Keratinocyte (primary cell): ENCODE results near the gene EVL. TPM values are rescaled to one million over a fixed set of nuclear protein-coding genes. Genes with fewer than 3 reads are reported as not detected.

Experiments used
- DNase-seq: peaks from one replicate; pipeline ENCODE4 v3.0.0-alpha.2; 2011; ENCODE audit warnings: low read depth, missing footprints, low spot score
- FAIRE-seq: peaks from 2 replicates; lab custom pipeline; 2011; peaks lifted over from hg19 to GRCh38; lab: Jason Lieb, UNC
- H2AFZ ChIP-seq: 2 replicates; pipeline ENCODE4 v1.6.0; 2012; ENCODE audit warnings: low read length, control low read depth, inconsistent platforms; ENCODE audit not compliant: control insufficient read depth
- H3K27ac ChIP-seq: 2 replicates; pipeline ENCODE4 v1.5.1; 2011; ENCODE audit warnings: low read length; ENCODE audit not compliant: control insufficient read depth, insufficient read depth
- H3K27me3 ChIP-seq: 3 replicates; pipeline ENCODE4 v1.6.0; 2011; ENCODE audit warnings: low read length; ENCODE audit not compliant: control insufficient read depth, insufficient read depth; ENCODE audit errors: extremely low read depth
- H3K36me3 ChIP-seq, 2 experiments: 2 replicates in 1 of 2; 3 replicates in 1 of 2; pipeline ENCODE4 v1.5.1; 2011; ENCODE audit warnings: low read length in 2 of 2, mild to moderate bottlenecking in 1 of 2; ENCODE audit not compliant: control insufficient read depth in 2 of 2, insufficient read depth in 2 of 2; ENCODE audit errors: extremely low read depth in 1 of 2
- H3K4me1 ChIP-seq: 3 replicates; pipeline ENCODE4 v1.5.1; 2011; ENCODE audit warnings: low read length; ENCODE audit not compliant: control insufficient read depth, insufficient read depth; ENCODE audit errors: extremely low read depth
- H3K4me2 ChIP-seq: 3 replicates; pipeline ENCODE4 v1.6.0; 2011; ENCODE audit warnings: low read depth, low read length; ENCODE audit not compliant: control insufficient read depth, insufficient read depth; ENCODE audit errors: extremely low read depth
- H3K4me3 ChIP-seq, 3 experiments: fragments of 200-600 bp in 1 of 3; sonication (generic) in 1 of 3; 2 replicates in 2 of 3; 3 replicates in 1 of 3; pipeline ENCODE4 v1.5.1; 2011 to 2016; ENCODE audit warnings: low read length in 3 of 3, mild to moderate bottlenecking in 3 of 3, control low read depth in 2 of 3, inconsistent platforms in 1 of 3, low read depth in 1 of 3, mixed read lengths in 1 of 3, mixed run types in 1 of 3, moderate library complexity in 1 of 3; ENCODE audit not compliant: control insufficient read depth in 2 of 3, insufficient read depth in 2 of 3; ENCODE audit errors: extremely low read depth in 1 of 3
- H3K79me2 ChIP-seq: 2 replicates; pipeline ENCODE4 v1.6.0; 2012; ENCODE audit warnings: low read length; ENCODE audit not compliant: control insufficient read depth, insufficient read depth
- H3K9ac ChIP-seq: 3 replicates; pipeline ENCODE4 v1.6.0; 2011; ENCODE audit warnings: low read length; ENCODE audit not compliant: control insufficient read depth, insufficient read depth; ENCODE audit errors: extremely low read depth
- H3K9me1 ChIP-seq: 3 replicates; pipeline ENCODE4 v1.6.0; 2011; ENCODE audit warnings: low read length; ENCODE audit not compliant: control insufficient read depth, insufficient read depth; ENCODE audit errors: extremely low read depth
- H3K9me3 ChIP-seq: 2 replicates; pipeline ENCODE4 v1.5.1; 2012; ENCODE audit warnings: low read depth, low read length; ENCODE audit not compliant: control insufficient read depth
- H4K20me1 ChIP-seq: 3 replicates; pipeline ENCODE4 v1.6.0; 2011; ENCODE audit warnings: low read length; ENCODE audit not compliant: control insufficient read depth, insufficient read depth; ENCODE audit errors: extremely low read depth
- CTCF ChIP-seq, 3 experiments: IDR thresholded peaks in 1 of 3; conservative IDR thresholded peaks in 1 of 3; optimal IDR thresholded peaks in 1 of 3; 2 replicates in 2 of 3; 3 replicates in 1 of 3; pipeline versions ENCODE3 to v1.5.1; 2011; ENCODE audit warnings: low read length in 3 of 3, mild to moderate bottlenecking in 3 of 3, moderate library complexity in 2 of 3, control low read depth in 1 of 3, inconsistent platforms in 1 of 3; ENCODE audit not compliant: insufficient read depth in 2 of 3; ENCODE audit errors: extremely low read depth in 1 of 3
- EZH2 ChIP-seq: IDR thresholded peaks from one replicate; pipeline ENCODE4 v1.6.1; 2012; ENCODE audit warnings: inconsistent platforms, mild to moderate bottlenecking, low read length, moderate library complexity
- dilution Hi-C: fragments of 300-500 bp; cut with MboI; formaldehyde crosslinking; loops from one replicate; pipeline ENCODE4 v1.7.0; 2020; ENCODE audit warnings: low sequenced_read_pairs; ENCODE audit not compliant: extremely low pct_ligation_motif_present
- polyA plus RNA-seq, 5 experiments: library from polyadenylated mRNA; depleted of rRNA in 3 of 5; stranded (reverse) in 3 of 5; stranded (forward) in 1 of 5; unstranded in 1 of 5; fragments of >200 nt; gene quantifications; 1 replicate in 1 of 5; 2 replicates in 3 of 5; 3 replicates in 1 of 5; pipeline versions ENCODE4 v1.2.1 to v1.2.3, GENCODE V29; 2011 to 2012; ENCODE audit warnings: missing spikeins in 2 of 5, low read depth in 1 of 5, low replicate concordance in 1 of 5

EVL gene
- polyA plus RNA-seq, 1 donor (not counting 4 experiments of a cell fraction or from before 2014, with no cell fraction given) = 12.0 TPM

GRCh38 chr14:100019156-100019744, 46.0 kb upstream of the EVL start:
- Histone ChIP-seq H3K9ac (no peak overlapping the region), H3K4me3 (no peak overlapping the region), H3K9me3 (no peaks in the 10 kb centered on the region), H3K9me1 (no peaks in the 10 kb centered on the region), H3K79me2 (no peaks in the 10 kb centered on the region), H2AFZ (no peak overlapping the region), H3K36me3 (no peaks in the 10 kb centered on the region), H3K4me2 (no peak overlapping the region), H3K27ac (no peak overlapping the region), H3K4me1 (no peaks in the 10 kb centered on the region), H4K20me1 (no peaks in the 10 kb centered on the region), H3K27me3 (no peaks in the 10 kb centered on the region)
- dilution Hi-C loops = no loop called here
- TF ChIP-seq CTCF (optimal IDR thresholded peaks at IDR 0.05 in 1 of 3, IDR thresholded peaks at IDR 0.05 in 1 of 3, conservative IDR thresholded peaks at IDR 0.05 in 1 of 3; ENCODE audit: extremely low read depth in 1 of 3, insufficient read depth in 2 of 3, low read length in 3 of 3) = no peak
- TF ChIP-seq EZH2 = no peak
- FAIRE-seq = no peak
- no peak for DNase-seq

GRCh38 chr14:100020629-100021028, 44.6 kb upstream of the EVL start:
- Histone ChIP-seq H3K27me3 (no peaks in the 10 kb centered on the region), H4K20me1 (no peaks in the 10 kb centered on the region), H3K79me2 (no peaks in the 10 kb centered on the region), H3K9me1 (no peaks in the 10 kb centered on the region), H3K27ac (no peak overlapping the region), H3K36me3 (no peaks in the 10 kb centered on the region), H3K4me1 (peaks cover 6% of the 10 kb centered on the region), H3K4me3 (no peak overlapping the region), H3K9me3 (no peaks in the 10 kb centered on the region), H2AFZ (no peak overlapping the region), H3K9ac (no peak overlapping the region), H3K4me2 (no peak overlapping the region)
- DNase-seq (no peak), FAIRE-seq (no peak)
- TF ChIP-seq EZH2 = no peak
- no peak for TF ChIP-seq CTCF (optimal IDR thresholded peaks at IDR 0.05 in 1 of 3, IDR thresholded peaks at IDR 0.05 in 1 of 3, conservative IDR thresholded peaks at IDR 0.05 in 1 of 3; ENCODE audit: extremely low read depth in 1 of 3, insufficient read depth in 2 of 3, low read length in 3 of 3)
- dilution Hi-C loops = no loop called here
